ENCODE data around the gene MATK.
A peak's percentile ranks its signal among the peaks of the same experiment; 100 is the strongest.

Gene MATK

DNA sequence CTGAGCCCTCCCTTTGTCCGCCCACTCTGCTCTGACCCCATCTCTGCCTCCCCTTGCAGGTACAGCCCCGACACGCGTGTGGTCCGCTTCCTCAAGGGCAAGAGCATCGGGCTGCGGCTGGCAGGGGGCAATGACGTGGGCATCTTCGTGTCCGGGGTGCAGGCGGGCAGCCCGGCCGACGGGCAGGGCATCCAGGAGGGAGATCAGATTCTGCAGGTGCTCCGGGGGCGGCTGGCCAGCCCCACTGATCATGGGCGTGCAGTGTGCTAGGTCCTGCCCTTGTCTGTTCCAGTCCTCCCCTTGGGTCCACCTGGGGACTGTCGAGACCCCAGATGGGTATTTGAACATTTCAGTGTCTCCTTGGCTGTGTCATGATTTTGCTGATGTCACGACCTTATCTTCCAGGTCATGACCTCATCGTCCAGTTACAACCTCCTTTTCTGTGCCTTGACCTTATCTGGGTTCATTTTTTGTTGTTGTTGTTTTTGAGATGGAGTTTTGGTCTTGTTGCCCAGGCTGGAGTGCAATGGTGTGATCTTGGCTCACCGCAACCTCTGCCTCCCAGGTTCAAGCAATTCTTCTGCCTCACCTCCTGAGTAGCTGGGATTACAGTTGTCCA is 50.0 kb downstream of the MATK start:
- Mint-ChIP-seq H3K27ac (no peak overlapping the region), H3K4me1 (peaks cover 26% of the 10 kb centered on the region), H3K27me3 (no peaks in the 10 kb centered on the region), H3K4me3 (no peak overlapping the region), H3K36me3 (peaks cover 10% of the 10 kb centered on the region), H3K9me3 (no peaks in the 10 kb centered on the region)

DNA sequence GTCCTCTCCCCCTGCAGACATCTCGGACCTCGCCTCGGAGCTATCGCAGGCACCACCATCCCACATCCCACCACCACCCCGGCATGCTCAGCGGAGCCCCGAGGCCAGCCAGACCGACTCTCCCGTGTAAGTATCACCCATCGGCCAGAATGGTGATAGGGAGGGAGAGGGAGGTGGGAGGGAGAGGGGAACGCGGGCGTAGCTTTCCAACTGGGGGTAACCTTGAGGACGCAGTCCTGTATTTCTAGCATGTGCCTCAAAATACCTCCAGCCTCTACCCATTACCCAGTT is 51.9 kb downstream of the MATK start:
- Mint-ChIP-seq H3K27me3 (no peaks in the 10 kb centered on the region), H3K27ac (no peak overlapping the region), H3K9me3 (no peaks in the 10 kb centered on the region), H3K4me3 (no peak overlapping the region), H3K36me3 (peaks cover 10% of the 10 kb centered on the region), H3K4me1 (peaks cover 20% of the 10 kb centered on the region)

DNA sequence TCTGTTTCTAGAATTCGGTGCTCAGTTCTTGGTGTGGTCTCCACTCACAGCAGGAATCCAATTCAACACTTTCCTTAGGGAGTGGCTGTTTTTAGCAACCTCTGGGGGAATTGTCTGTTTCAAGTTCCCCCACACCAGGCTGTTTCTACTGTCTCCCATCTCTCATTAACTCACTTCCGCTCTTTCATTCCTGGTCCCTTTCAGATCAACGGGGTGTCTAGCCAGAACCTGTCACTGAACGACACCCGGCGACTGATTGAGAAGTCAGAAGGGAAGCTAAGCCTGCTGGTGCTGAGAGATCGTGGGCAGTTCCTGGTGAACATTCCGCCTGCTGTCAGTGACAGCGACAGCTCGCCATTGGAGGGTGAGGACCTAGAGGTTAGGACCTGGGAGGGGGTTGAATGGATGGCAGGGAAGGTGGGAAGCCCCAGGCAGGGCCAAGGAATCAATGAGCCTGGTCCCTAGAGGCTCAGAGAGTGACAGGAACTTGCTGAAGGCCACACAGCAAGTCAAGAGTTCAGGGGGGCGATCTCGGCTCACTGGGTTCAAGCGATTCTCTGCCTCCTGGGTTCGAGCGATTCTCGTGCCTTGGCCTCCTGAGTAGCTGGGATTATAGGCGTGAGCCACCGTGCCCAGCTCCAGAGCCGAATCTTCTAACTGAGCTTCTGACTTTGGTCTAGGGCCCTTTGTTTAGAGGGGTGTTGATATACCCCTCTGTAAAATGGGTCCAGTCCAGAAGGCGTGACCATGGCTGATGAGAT is 52.5 kb downstream of the MATK start:
- Mint-ChIP-seq H3K27me3 (no peaks in the 10 kb centered on the region), H3K9me3 (no peaks in the 10 kb centered on the region), H3K36me3 (peaks cover 11% of the 10 kb centered on the region), H3K4me1 (peaks cover 15% of the 10 kb centered on the region), H3K27ac (peak overlapping the region; percentile 33), H3K4me3 (no peak overlapping the region)

DNA sequence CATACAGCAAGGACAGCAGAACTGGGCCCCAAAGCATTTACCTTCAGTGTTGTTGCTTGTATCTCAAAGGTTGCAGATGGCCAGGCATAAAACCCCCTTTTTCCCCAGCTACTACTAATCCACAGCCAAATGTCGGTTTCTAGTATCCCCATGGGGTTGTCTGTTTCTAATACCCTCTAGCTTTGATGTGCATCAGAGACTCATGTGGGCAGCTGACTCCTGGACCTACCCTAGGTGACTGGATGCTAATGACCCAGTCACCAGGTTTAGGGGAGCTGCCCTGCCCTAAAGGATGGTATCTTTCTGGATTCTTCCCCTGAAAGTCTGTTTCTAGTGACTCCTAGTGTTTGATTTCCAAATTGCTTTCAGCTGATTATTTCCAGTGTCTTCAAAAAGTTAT is 54.1 kb downstream of the MATK start:
- Mint-ChIP-seq H3K4me3 (no peak overlapping the region), H3K27ac (no peak overlapping the region), H3K27me3 (no peaks in the 10 kb centered on the region), H3K4me1 (no peaks in the 10 kb centered on the region), H3K36me3 (peaks cover 9% of the 10 kb centered on the region), H3K9me3 (no peaks in the 10 kb centered on the region)

DNA sequence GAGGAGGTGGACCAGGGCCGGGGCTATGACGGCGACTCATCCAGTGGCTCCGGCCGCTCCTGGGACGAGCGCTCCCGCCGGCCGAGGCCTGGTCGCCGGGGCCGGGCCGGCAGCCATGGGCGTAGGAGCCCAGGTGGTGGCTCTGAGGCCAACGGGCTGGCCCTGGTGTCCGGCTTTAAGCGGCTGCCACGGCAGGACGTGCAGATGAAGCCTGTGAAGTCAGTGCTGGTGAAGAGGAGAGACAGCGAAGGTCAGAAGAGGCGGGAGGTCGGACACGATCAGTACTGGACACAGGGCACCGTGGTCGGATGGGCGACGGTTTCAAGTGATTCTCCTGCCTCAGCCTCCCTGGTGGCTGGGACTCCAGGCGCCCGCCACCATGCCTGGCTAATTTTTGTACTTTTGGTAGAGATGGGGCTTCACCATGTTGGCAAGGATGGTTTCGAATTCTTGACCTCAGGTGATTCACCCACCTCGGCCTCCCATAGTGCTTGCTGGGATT is 55.7 kb downstream of the MATK start:
- no peaks in the 10 kb centered on the region for H3K27me3 Mint-ChIP-seq
- H3K36me3 Mint-ChIP-seq = peaks cover 6% of the 10 kb centered on the region
- no peaks in the 10 kb centered on the region for H3K4me1 Mint-ChIP-seq
- H3K27ac Mint-ChIP-seq = no peak overlapping the region
- H3K4me3 Mint-ChIP-seq = no peak overlapping the region
- no peaks in the 10 kb centered on the region for H3K9me3 Mint-ChIP-seq
